H1 (cell line): Measurements from ENCODE around the gene CPLX1. TPM values are rescaled to one million over a fixed set of nuclear protein-coding genes. Genes with fewer than 3 reads are reported as not detected.
A peak's percentile ranks its signal among the peaks of the same experiment; 100 is the strongest.

Source experiments
- CTCF ChIA-PET: fragments of 300-600 bp; sonication (Branson Sonifier 250); formaldehyde crosslinking; loops from one replicate; lab custom pipeline; 2021; ENCODE audit not compliant: partially characterized antibody; lab: Charles Lee
- POLR2A ChIA-PET: fragments of 300-600 bp; sonication (Branson Sonifier 250); formaldehyde crosslinking; loops from one replicate; lab custom pipeline; 2021; ENCODE audit warnings: inconsistent platforms; ENCODE audit not compliant: partially characterized antibody; lab: Charles Lee
- DNase-seq, 2 experiments: peaks; one replicate each; pipeline versions ENCODE4 v3.0.0 to v3.0.0-alpha.2; 2010 to 2022; ENCODE audit warnings: low spot score in 2 of 2, low read depth in 1 of 2, mixed read lengths in 1 of 2
- FAIRE-seq: peaks from 2 replicates; lab custom pipeline; 2011; peaks lifted over from hg19 to GRCh38; lab: Jason Lieb, UNC
- H2AFZ ChIP-seq: 2 replicates; pipeline ENCODE4 v1.8.1; 2012; ENCODE audit warnings: low read length, inconsistent platforms
- H2AK5ac ChIP-seq: 2 replicates; pipeline ENCODE4 v1.6.1; 2013; ENCODE audit warnings: low read depth, low read length
- H2BK120ac ChIP-seq: replicated peaks from 2 replicates; pipeline ENCODE3; 2013; ENCODE audit warnings: low read depth, low read length, inconsistent platforms
- H2BK12ac ChIP-seq: 2 replicates; pipeline ENCODE4 v1.6.1; 2013; ENCODE audit warnings: low read depth, low read length
- H2BK15ac ChIP-seq: 2 replicates; pipeline ENCODE4 v1.6.1; 2013; ENCODE audit warnings: low read length
- H2BK20ac ChIP-seq: 2 replicates; pipeline ENCODE4 v1.6.1; 2013; ENCODE audit warnings: low read length
- H2BK5ac ChIP-seq: 2 replicates; pipeline ENCODE4 v1.6.1; 2013; ENCODE audit warnings: low read depth, low read length
- H3K14ac ChIP-seq: 2 replicates; pipeline ENCODE4 v1.6.1; 2013; ENCODE audit warnings: inconsistent platforms; ENCODE audit not compliant: insufficient read length
- H3K18ac ChIP-seq: 2 replicates; pipeline ENCODE4 v1.6.1; 2013; ENCODE audit warnings: low read length; ENCODE audit errors: extremely low read depth
- H3K23ac ChIP-seq: 2 replicates; pipeline ENCODE4 v1.6.1; 2013; ENCODE audit warnings: inconsistent platforms; ENCODE audit not compliant: insufficient read length
- H3K23me2 ChIP-seq: 2 replicates; pipeline ENCODE4 v1.6.1; 2013; ENCODE audit warnings: low read depth, low read length
- H3K27ac ChIP-seq: 2 replicates; pipeline ENCODE4 v1.6.1; 2011; ENCODE audit warnings: low read depth, low read length, inconsistent platforms
- H3K27me3 ChIP-seq, 4 experiments: replicated peaks in 1 of 4; 1 replicate in 1 of 4; 2 replicates in 3 of 4; pipeline versions ENCODE4 v1.6.1 to v1.8.1; 2011 to 2013; ENCODE audit warnings: low read length in 3 of 4, mild to moderate bottlenecking in 3 of 4, inconsistent platforms in 2 of 4, mixed read lengths in 2 of 4, moderate library complexity in 1 of 4; ENCODE audit not compliant: control insufficient read depth in 3 of 4, insufficient read depth in 3 of 4; ENCODE audit errors: extremely low read depth in 1 of 4
- H3K36me3 ChIP-seq, 4 experiments: 2 replicates each; pipeline versions ENCODE4 v1.6.1 to v1.8.1; 2011 to 2013; ENCODE audit warnings: mild to moderate bottlenecking in 4 of 4, low read length in 3 of 4, moderate library complexity in 2 of 4, control low read depth in 1 of 4, inconsistent platforms in 1 of 4; ENCODE audit not compliant: insufficient read depth in 4 of 4, control insufficient read depth in 2 of 4
- H3K4ac ChIP-seq: replicated peaks from 2 replicates; pipeline ENCODE3; 2013; ENCODE audit warnings: low read length, low read depth, mixed read lengths, inconsistent platforms; ENCODE audit not compliant: insufficient read length
- H3K4me1 ChIP-seq, 4 experiments: replicated peaks in 1 of 4; 1 replicate in 1 of 4; 2 replicates in 3 of 4; pipeline versions ENCODE4 v1.6.1 to v1.8.1; 2011 to 2013; ENCODE audit warnings: low read length in 3 of 4, inconsistent platforms in 2 of 4, mixed read lengths in 1 of 4; ENCODE audit not compliant: insufficient read depth in 4 of 4, control insufficient read depth in 3 of 4
- H3K4me2 ChIP-seq, 2 experiments: 2 replicates each; pipeline versions ENCODE4 v1.6.1 to v1.8.1; 2011 to 2013; ENCODE audit warnings: low read depth in 2 of 2, low read length in 2 of 2, control low read depth in 1 of 2, inconsistent platforms in 1 of 2, mild to moderate bottlenecking in 1 of 2; ENCODE audit not compliant: insufficient read depth in 1 of 2
- H3K4me3 ChIP-seq, 4 experiments: fragments of 200-600, 300-600 bp in 1 of 4; sonication (generic), shearing (Covaris generic), sonication (Bioruptor Twin) in 1 of 4; 2 replicates each; pipeline versions ENCODE4 v1.5.1 to v1.8.1; 2011 to 2016; ENCODE audit warnings: low read length in 4 of 4, low read depth in 3 of 4, control low read depth in 2 of 4, inconsistent platforms in 2 of 4, mild to moderate bottlenecking in 2 of 4, mixed read lengths in 1 of 4, moderate library complexity in 1 of 4; ENCODE audit not compliant: insufficient read depth in 2 of 4; ENCODE audit errors: extremely low read depth in 1 of 4
- H3K56ac ChIP-seq: replicated peaks from 2 replicates; pipeline ENCODE3; 2013; ENCODE audit warnings: low read depth, mild to moderate bottlenecking, mixed read lengths, low read length, inconsistent platforms; ENCODE audit not compliant: insufficient read length
- H3K79me1 ChIP-seq: 2 replicates; pipeline ENCODE4 v1.6.1; 2013; ENCODE audit warnings: low read depth, low read length, control low read depth
- H3K79me2 ChIP-seq, 2 experiments: 2 replicates each; pipeline versions ENCODE4 v1.6.1 to v1.8.1; 2012 to 2013; ENCODE audit warnings: low read length in 2 of 2, mild to moderate bottlenecking in 2 of 2, inconsistent platforms in 1 of 2; ENCODE audit not compliant: insufficient read depth in 2 of 2, control insufficient read depth in 1 of 2
- H3K9ac ChIP-seq, 4 experiments: replicated peaks in 1 of 4; 1 replicate in 1 of 4; 2 replicates in 3 of 4; pipeline versions ENCODE4 v1.6.1 to v1.8.1; 2011 to 2013; ENCODE audit warnings: low read depth in 3 of 4, low read length in 3 of 4, control low read depth in 2 of 4, mild to moderate bottlenecking in 2 of 4, moderate library complexity in 2 of 4, inconsistent platforms in 1 of 4; ENCODE audit errors: extremely low read depth in 1 of 4
- H3K9me3 ChIP-seq, 2 experiments: 2 replicates each; pipeline versions ENCODE4 v1.6.1 to v1.8.1; 2012 to 2013; ENCODE audit warnings: mild to moderate bottlenecking in 2 of 2, moderate library complexity in 2 of 2, control low read depth in 1 of 2, inconsistent platforms in 1 of 2, low read depth in 1 of 2, low read length in 1 of 2, mixed read lengths in 1 of 2; ENCODE audit not compliant: insufficient read depth in 2 of 2
- H4K20me1 ChIP-seq, 2 experiments: replicated peaks in 1 of 2; 2 replicates each; pipeline versions ENCODE3 to v1.8.1; 2011 to 2013; ENCODE audit warnings: inconsistent platforms in 2 of 2, low read length in 2 of 2, mild to moderate bottlenecking in 1 of 2; ENCODE audit not compliant: insufficient read depth in 2 of 2, control insufficient read depth in 1 of 2
- H4K5ac ChIP-seq: 2 replicates; pipeline ENCODE4 v1.6.1; 2013; ENCODE audit warnings: low read length, low read depth, mixed read lengths, inconsistent platforms; ENCODE audit not compliant: insufficient read length
- H4K8ac ChIP-seq: 2 replicates; pipeline ENCODE4 v1.8.0; 2013; ENCODE audit warnings: mild to moderate bottlenecking, moderate library complexity, low read length, inconsistent platforms; ENCODE audit not compliant: insufficient read depth; ENCODE audit errors: extremely low read depth
- H4K91ac ChIP-seq: replicated peaks from 2 replicates; pipeline ENCODE3; 2013; ENCODE audit warnings: low read length, mixed read lengths, inconsistent platforms; ENCODE audit not compliant: insufficient read length
- ASH2L ChIP-seq: fragments of 200-600, 300-600 bp; sonication (generic); IDR thresholded peaks from one replicate; pipeline ENCODE4 v1.7.1; 2017; ENCODE audit warnings: low read length
- CREB1 ChIP-seq: IDR thresholded peaks from 2 replicates; pipeline ENCODE4 v1.6.1; 2012; ENCODE audit warnings: inconsistent platforms
- GABPA ChIP-seq: IDR thresholded peaks from 2 replicates; pipeline ENCODE4 v1.6.1; 2011; ENCODE audit warnings: mild to moderate bottlenecking, low read length, moderate library complexity, borderline replicate concordance; ENCODE audit not compliant: insufficient read depth
- POLR2AphosphoS5 ChIP-seq: IDR thresholded peaks from 2 replicates; pipeline ENCODE4 v1.6.1; 2011; ENCODE audit warnings: low read depth, low read length
- TAF1 ChIP-seq: IDR thresholded peaks from 2 replicates; pipeline ENCODE4 v1.6.1; 2011; ENCODE audit warnings: mild to moderate bottlenecking, low read depth, low read length
- YY1 ChIP-seq: IDR thresholded peaks from 2 replicates; pipeline ENCODE4 v1.6.1; 2011; ENCODE audit warnings: low read depth, mild to moderate bottlenecking, low read length
- WGBS, 2 experiments: shearing (Covaris generic) in 1 of 2; methylation state at CpG; one replicate each; pipeline versions ENCODE4 v1.1.6 to v1.1.7; 2013 to 2015; ENCODE audit warnings: low lambda C conversion rate in 2 of 2, mixed read lengths in 2 of 2, inconsistent platforms in 1 of 2, low coverage in 1 of 2, missing lambda C conversion rate in 1 of 2; ENCODE audit not compliant: insufficient replicate concordance in 2 of 2, insufficient coverage in 1 of 2, insufficient read length in 1 of 2; ENCODE audit errors: extremely low coverage in 1 of 2, missing lambda C conversion rate in 1 of 2; 5-methylcytosine and 5-hydroxymethylcytosine counted together
- polyA plus RNA-seq, 7 experiments: library from polyadenylated mRNA; depleted of rRNA in 3 of 7; stranded (reverse) in 5 of 7; unstranded in 2 of 7; fragments of >200 nt in 5 of 7; fragments of 200-250 nt in 2 of 7; gene quantifications; 1 replicate in 5 of 7; 2 replicates in 1 of 7; 4 replicates in 1 of 7; pipeline versions ENCODE4 v1.2.1 to v1.2.3, GENCODE V29; 2011 to 2013; ENCODE audit warnings: missing spikeins in 2 of 7, mixed read lengths in 2 of 7
- total RNA-seq: library from RNA; stranded (reverse); fragmentation: NEBNext Ultra II Directional; extraction: Animal tissue kit (Norgen Biotek cat#: 25700); gene quantifications from 2 replicates; pipeline ENCODE4 v1.2.1, GENCODE V29; 2021
- TF ChIP-seq, protein P1 (sequence below), 3 experiments: IDR thresholded peaks; 1 replicate in 2 of 3; 2 replicates in 1 of 3; pipeline versions ENCODE4 v1.5.1 to v1.6.1; 2011; ENCODE audit warnings: low read length in 3 of 3, mild to moderate bottlenecking in 3 of 3, inconsistent platforms in 2 of 3, low read depth in 1 of 3, moderate library complexity in 1 of 3; ENCODE audit not compliant: insufficient read depth in 1 of 3; ENCODE audit errors: control extremely low read depth in 1 of 3
- TF ChIP-seq, protein P2 (sequence below): IDR thresholded peaks from 2 replicates; pipeline ENCODE4 v1.6.1; 2012; ENCODE audit warnings: inconsistent platforms

Gene CPLX1
- total and polyA plus RNA-seq, 2 of the 8 experiments (the other 6 are each of a cell fraction or from before 2014, with no cell fraction given) = 0.32 to 0.56 TPM

DNA sequence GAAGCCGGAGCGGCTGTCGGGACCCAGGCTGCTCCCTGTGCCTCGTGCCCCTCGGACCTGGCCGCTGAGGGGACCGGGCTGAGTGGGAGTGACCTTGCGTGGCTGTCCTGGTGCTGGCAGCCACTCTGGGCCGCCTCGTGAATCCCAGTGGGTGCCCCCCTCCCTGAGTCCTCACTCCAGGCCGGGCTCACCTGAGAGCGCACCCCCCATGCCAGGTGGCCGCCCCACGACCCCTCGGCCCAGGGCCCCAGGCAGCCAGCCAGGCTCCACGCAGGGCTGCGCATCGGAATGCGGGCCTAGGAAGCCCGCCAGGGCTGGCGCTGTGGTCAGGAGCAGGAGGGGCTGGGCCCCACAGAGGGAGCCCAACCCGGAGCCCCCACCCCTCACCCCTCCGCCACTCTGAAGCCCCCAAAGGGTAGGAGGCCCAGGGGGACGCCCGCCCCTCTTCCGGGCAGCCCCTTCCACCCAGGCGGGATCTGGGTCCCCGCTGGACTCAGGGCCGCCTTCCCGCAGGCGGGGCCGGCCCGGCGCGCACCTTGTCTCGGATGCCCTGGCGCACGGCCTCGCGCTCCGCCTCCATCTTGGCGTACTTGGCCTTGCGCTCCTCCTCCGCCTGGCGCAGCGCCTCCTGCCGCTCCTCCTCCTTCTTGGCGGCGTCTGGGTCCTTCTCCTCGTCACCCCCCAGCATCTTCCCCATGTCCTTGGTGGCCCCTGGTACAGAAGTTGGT lies 33.9 kb downstream of the CPLX1 start:
- no peak overlapping the region for H2BK15ac ChIP-seq
- no peak for DNase-seq
- peak overlapping the region; percentile 27; the same call in 1 of the 2 replicates for H2BK12ac ChIP-seq
- no peaks in the 10 kb centered on the region for H3K36me3 ChIP-seq
- H3K79me2 ChIP-seq = no peaks in the 10 kb centered on the region
- H3K56ac ChIP-seq = no peak overlapping the region
- no peak overlapping the region for H3K18ac ChIP-seq
- H3K27me3 ChIP-seq = peaks cover 20 to 78% (median 59%) of the 10 kb centered on the region in 4 experiments
- no peak overlapping the region for H4K5ac ChIP-seq
- no peaks in the 10 kb centered on the region for H3K9me3 ChIP-seq
- no peak overlapping the region for H3K27ac ChIP-seq
- H3K9ac ChIP-seq = no peak overlapping the region; a peak in 1 of 7 replicates
- ChIA-PET CTCF (no interaction called here), POLR2A (interaction anchor here (1.0 to 1.2 kb wide), 2 partner anchors 10 to 18 kb away, joined by 4 read pairs; no protein-coding TSS in a partner anchor)
- no peak overlapping the region for H2BK120ac ChIP-seq
- H4K91ac ChIP-seq = peak overlapping the region; percentile 54
- H3K79me1 ChIP-seq = no peaks in the 10 kb centered on the region
- no peak for FAIRE-seq
- peak overlapping the region in 1 of 4 experiments; percentile 51; a peak in 3 of 8 replicates for H3K4me3 ChIP-seq
- H3K23ac ChIP-seq = no peak overlapping the region
- H2BK20ac ChIP-seq = peak overlapping the region; percentile 8; the same call in 1 of the 2 replicates
- no peak overlapping the region for H2AK5ac ChIP-seq
- no peak overlapping the region for H4K8ac ChIP-seq
- peak overlapping the region in 1 of 2 experiments; percentile 65; a peak in 2 of 4 replicates for H3K4me2 ChIP-seq
- H3K23me2 ChIP-seq = peaks cover 5% of the 10 kb centered on the region; the same call in 1 of the 2 replicates
- H3K4me1 ChIP-seq = peaks cover 5 to 38% (median 21%) of the 10 kb centered on the region in 4 experiments
- no peak overlapping the region for H2AFZ ChIP-seq
- peaks cover 4 to 8% of the 10 kb centered on the region in 2 experiments for H4K20me1 ChIP-seq
- H3K14ac ChIP-seq = no peak overlapping the region
- 36% methylated on average over 32 of the region's 50 CpGs; no CpG with 5 or more reads in 1 of the 2 experiments for WGBS, 2 experiments
- H3K4ac ChIP-seq = no peak overlapping the region
- H2BK5ac ChIP-seq = no peak overlapping the region; the same call in 1 of the 2 replicates
- TF ChIP-seq POLR2AphosphoS5 (no peak), TAF1 (0 out of 2 replicates have a peak, but pooled peaks have one; percentile 27), ASH2L (no peak), YY1 (peak; percentile 85), GABPA (peak; percentile 51; the same call in 1 of the 2 replicates), CREB1 (no peak)
- TF ChIP-seq, protein P1, sequence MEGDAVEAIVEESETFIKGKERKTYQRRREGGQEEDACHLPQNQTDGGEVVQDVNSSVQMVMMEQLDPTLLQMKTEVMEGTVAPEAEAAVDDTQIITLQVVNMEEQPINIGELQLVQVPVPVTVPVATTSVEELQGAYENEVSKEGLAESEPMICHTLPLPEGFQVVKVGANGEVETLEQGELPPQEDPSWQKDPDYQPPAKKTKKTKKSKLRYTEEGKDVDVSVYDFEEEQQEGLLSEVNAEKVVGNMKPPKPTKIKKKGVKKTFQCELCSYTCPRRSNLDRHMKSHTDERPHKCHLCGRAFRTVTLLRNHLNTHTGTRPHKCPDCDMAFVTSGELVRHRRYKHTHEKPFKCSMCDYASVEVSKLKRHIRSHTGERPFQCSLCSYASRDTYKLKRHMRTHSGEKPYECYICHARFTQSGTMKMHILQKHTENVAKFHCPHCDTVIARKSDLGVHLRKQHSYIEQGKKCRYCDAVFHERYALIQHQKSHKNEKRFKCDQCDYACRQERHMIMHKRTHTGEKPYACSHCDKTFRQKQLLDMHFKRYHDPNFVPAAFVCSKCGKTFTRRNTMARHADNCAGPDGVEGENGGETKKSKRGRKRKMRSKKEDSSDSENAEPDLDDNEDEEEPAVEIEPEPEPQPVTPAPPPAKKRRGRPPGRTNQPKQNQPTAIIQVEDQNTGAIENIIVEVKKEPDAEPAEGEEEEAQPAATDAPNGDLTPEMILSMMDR (IDR thresholded peaks at IDR 0.05; ENCODE audit: control extremely low read depth in 1 of 3, insufficient read depth in 1 of 3, low read depth in 1 of 3, low read length in 3 of 3) = peak in 2 of 3 experiments; percentile 24 to 42; a peak in 1 of 4 replicates
- TF ChIP-seq, protein P2, sequence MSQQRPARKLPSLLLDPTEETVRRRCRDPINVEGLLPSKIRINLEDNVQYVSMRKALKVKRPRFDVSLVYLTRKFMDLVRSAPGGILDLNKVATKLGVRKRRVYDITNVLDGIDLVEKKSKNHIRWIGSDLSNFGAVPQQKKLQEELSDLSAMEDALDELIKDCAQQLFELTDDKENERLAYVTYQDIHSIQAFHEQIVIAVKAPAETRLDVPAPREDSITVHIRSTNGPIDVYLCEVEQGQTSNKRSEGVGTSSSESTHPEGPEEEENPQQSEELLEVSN = peak; percentile 24; the same call in 1 of the 2 replicates
